ENCODE data around the gene NUCB1. TPM values are rescaled to one million over a fixed set of nuclear protein-coding genes. Genes with fewer than 3 reads are reported as not detected.

NUCB1 gene
- total and polyA plus RNA-seq, 9 of the 15 experiments (the other 6 are each of a cell fraction or from before 2014, with no cell fraction given), result 3.1 to 153 (median 71.7) TPM

GRCh38 chr19:48965806-48966540 is 65.9 kb downstream of the NUCB1 start (continued):
- TF ChIP-seq, protein P1, sequence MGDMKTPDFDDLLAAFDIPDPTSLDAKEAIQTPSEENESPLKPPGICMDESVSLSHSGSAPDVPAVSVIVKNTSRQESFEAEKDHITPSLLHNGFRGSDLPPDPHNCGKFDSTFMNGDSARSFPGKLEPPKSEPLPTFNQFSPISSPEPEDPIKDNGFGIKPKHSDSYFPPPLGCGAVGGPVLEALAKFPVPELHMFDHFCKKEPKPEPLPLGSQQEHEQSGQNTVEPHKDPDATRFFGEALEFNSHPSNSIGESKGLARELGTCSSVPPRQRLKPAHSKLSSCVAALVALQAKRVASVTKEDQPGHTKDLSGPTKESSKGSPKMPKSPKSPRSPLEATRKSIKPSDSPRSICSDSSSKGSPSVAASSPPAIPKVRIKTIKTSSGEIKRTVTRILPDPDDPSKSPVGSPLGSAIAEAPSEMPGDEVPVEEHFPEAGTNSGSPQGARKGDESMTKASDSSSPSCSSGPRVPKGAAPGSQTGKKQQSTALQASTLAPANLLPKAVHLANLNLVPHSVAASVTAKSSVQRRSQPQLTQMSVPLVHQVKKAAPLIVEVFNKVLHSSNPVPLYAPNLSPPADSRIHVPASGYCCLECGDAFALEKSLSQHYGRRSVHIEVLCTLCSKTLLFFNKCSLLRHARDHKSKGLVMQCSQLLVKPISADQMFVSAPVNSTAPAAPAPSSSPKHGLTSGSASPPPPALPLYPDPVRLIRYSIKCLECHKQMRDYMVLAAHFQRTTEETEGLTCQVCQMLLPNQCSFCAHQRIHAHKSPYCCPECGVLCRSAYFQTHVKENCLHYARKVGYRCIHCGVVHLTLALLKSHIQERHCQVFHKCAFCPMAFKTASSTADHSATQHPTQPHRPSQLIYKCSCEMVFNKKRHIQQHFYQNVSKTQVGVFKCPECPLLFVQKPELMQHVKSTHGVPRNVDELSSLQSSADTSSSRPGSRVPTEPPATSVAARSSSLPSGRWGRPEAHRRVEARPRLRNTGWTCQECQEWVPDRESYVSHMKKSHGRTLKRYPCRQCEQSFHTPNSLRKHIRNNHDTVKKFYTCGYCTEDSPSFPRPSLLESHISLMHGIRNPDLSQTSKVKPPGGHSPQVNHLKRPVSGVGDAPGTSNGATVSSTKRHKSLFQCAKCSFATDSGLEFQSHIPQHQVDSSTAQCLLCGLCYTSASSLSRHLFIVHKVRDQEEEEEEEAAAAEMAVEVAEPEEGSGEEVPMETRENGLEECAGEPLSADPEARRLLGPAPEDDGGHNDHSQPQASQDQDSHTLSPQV (IDR thresholded peaks at IDR 0.05), result peak; percentile 62
- TF ChIP-seq ZMIZ1 (IDR thresholded peaks at IDR 0.05; ENCODE audit: low read depth in 2 of 2, low read length in 2 of 2), result peak in 1 of 2 experiments; percentile 21; a peak in 1 of 4 replicates
- TF ChIP-seq THRA (IDR thresholded peaks at IDR 0.05), result no peak
- TF ChIP-seq FOXK2 (conservative IDR thresholded peaks at IDR 0.05 in 1 of 2, IDR thresholded peaks at IDR 0.05 in 1 of 2; ENCODE audit: low read depth in 2 of 2), result peak; percentile 5 to 13; a peak in 2 of 4 replicates
- no peak for TF ChIP-seq ZBTB1 (CRISPR knock-in tag; IDR thresholded peaks at IDR 0.05; ENCODE audit: borderline replicate concordance, low read depth)
- peak; percentile 90 for TF ChIP-seq ZNF644 (tag; IDR thresholded peaks at IDR 0.05; ENCODE audit: low read depth)
- TF ChIP-seq IRF2 (CRISPR knock-in tag; IDR thresholded peaks at IDR 0.05), result no peak
- TF ChIP-seq CHD1 (IDR thresholded peaks at IDR 0.05; ENCODE audit: low read length), result peak; percentile 52
- no peak; the same call in 1 of the 2 replicates for TF ChIP-seq MBD2 (IDR thresholded peaks at IDR 0.05; ENCODE audit: borderline replicate concordance, low read depth)
- no peak for TF ChIP-seq ELF1 (tag; IDR thresholded peaks at IDR 0.05)
- no peak for TF ChIP-seq HDGF (IDR thresholded peaks at IDR 0.05)
- TF ChIP-seq FOSL1 (tag; conservative IDR thresholded peaks at IDR 0.05), result no peak
- TF ChIP-seq GABPB2 (CRISPR knock-in tag; conservative IDR thresholded peaks at IDR 0.05), result peak; percentile 12; the same call in 1 of the 2 replicates
- TF ChIP-seq EP400 (IDR thresholded peaks at IDR 0.05), result no peak; the same call in 1 of the 2 replicates
- no peak for TF ChIP-seq ZNF253 (CRISPR knock-in tag; conservative IDR thresholded peaks at IDR 0.05)
- no peak; the same call in 1 of the 2 replicates for TF ChIP-seq ZNF3 (CRISPR knock-in tag; IDR thresholded peaks at IDR 0.05)
- TF ChIP-seq PHTF2 (CRISPR knock-in tag; IDR thresholded peaks at IDR 0.05), result peak; percentile 95; the same call in 1 of the 2 replicates
- TF ChIP-seq ZNF24 (IDR thresholded peaks at IDR 0.05), result no peak
